ENCODE measurements around the gene OR56A3.
A peak's percentile ranks its signal among the peaks of the same experiment; 100 is the strongest.

DNA sequence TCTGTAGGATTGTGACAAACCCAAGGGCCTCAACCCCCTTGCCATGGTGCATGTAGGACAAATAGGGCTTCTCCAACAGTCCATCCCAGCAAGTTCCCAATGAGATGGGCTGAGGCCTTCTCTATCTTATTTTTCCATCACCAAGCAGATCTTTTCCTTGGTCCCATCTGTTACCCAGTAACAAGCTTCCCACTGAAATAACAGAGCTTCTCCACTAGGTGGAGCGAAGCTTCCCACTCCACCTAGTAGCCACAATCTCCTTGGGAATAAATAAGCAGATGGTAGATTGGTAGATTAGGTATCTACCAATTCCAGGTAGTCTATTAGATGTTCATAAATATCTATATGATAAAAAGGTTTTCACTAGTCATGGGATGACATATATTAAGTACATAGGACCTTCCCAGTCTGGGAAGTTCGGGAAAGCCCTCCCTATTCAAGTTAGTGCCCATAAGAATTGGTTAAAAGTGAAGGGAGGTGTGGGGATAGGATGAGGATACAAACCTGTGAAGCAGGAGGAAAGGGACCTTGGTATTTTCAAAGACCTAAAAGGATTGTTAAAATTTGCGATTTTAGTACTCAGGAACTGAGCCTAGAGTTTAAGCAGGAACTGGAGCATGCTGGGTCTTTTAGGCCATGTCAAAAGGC, 50.7 kb downstream of the OR56A3 start:
- TF ChIP-seq, protein P1, sequence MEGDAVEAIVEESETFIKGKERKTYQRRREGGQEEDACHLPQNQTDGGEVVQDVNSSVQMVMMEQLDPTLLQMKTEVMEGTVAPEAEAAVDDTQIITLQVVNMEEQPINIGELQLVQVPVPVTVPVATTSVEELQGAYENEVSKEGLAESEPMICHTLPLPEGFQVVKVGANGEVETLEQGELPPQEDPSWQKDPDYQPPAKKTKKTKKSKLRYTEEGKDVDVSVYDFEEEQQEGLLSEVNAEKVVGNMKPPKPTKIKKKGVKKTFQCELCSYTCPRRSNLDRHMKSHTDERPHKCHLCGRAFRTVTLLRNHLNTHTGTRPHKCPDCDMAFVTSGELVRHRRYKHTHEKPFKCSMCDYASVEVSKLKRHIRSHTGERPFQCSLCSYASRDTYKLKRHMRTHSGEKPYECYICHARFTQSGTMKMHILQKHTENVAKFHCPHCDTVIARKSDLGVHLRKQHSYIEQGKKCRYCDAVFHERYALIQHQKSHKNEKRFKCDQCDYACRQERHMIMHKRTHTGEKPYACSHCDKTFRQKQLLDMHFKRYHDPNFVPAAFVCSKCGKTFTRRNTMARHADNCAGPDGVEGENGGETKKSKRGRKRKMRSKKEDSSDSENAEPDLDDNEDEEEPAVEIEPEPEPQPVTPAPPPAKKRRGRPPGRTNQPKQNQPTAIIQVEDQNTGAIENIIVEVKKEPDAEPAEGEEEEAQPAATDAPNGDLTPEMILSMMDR (IDR thresholded peaks at IDR 0.05), result peak; percentile 79
- TF ChIP-seq POLR2AphosphoS5 (IDR thresholded peaks at IDR 0.05; ENCODE audit: low read depth, low read length), result no peak
- TF ChIP-seq, protein P2, sequence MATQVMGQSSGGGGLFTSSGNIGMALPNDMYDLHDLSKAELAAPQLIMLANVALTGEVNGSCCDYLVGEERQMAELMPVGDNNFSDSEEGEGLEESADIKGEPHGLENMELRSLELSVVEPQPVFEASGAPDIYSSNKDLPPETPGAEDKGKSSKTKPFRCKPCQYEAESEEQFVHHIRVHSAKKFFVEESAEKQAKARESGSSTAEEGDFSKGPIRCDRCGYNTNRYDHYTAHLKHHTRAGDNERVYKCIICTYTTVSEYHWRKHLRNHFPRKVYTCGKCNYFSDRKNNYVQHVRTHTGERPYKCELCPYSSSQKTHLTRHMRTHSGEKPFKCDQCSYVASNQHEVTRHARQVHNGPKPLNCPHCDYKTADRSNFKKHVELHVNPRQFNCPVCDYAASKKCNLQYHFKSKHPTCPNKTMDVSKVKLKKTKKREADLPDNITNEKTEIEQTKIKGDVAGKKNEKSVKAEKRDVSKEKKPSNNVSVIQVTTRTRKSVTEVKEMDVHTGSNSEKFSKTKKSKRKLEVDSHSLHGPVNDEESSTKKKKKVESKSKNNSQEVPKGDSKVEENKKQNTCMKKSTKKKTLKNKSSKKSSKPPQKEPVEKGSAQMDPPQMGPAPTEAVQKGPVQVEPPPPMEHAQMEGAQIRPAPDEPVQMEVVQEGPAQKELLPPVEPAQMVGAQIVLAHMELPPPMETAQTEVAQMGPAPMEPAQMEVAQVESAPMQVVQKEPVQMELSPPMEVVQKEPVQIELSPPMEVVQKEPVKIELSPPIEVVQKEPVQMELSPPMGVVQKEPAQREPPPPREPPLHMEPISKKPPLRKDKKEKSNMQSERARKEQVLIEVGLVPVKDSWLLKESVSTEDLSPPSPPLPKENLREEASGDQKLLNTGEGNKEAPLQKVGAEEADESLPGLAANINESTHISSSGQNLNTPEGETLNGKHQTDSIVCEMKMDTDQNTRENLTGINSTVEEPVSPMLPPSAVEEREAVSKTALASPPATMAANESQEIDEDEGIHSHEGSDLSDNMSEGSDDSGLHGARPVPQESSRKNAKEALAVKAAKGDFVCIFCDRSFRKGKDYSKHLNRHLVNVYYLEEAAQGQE (IDR thresholded peaks at IDR 0.05; ENCODE audit: insufficient read depth in 1 of 2, low read depth in 2 of 2, low read length in 1 of 2), result no peak

All from Panc1 (cell line).